Peyer's patch (tissue), 4 donors: ENCODE data around the gene XPR1.

ENCODE experiments used
- POLR2A ChIP-seq, 2 donors: fragments of 450-650 bp; IDR thresholded peaks; one replicate each; pipeline ENCODE4 v1.5.1; 2017; ENCODE audit warnings: antibody characterized with exemption in 2 of 2, mild to moderate bottlenecking in 2 of 2, moderate library complexity in 2 of 2
- TF ChIP-seq, protein P1 (sequence below), 6 experiments: fragments of 450-650 bp in 4 of 6; fragments of 200-600 bp in 2 of 6; sonication (generic) in 1 of 6; IDR thresholded peaks; one replicate each; pipeline ENCODE4 v1.5.1; 2017 to 2019; ENCODE audit warnings: antibody characterized with exemption in 6 of 6, mild to moderate bottlenecking in 3 of 6, moderate library complexity in 1 of 6

DNA sequence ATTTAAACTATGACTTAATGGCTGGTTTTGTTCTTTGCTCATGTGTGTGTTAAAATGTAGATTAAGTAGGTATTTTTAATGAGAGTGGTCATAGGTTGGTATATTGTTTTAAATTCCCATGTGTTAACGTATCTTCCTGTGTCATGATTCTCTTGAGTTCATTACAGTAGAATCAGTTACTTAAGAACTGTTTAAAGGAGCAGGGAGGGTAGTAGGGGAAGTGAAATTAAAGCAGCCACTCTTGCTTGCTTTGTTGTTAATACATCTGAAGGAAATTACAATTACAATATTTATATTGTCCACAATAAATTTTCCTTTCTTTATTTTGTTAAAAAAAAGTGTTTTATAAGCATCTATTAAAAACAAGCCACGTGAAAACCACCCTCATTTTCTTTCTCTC, 161.6 kb downstream of the XPR1 start:
- TF ChIP-seq, protein P1, sequence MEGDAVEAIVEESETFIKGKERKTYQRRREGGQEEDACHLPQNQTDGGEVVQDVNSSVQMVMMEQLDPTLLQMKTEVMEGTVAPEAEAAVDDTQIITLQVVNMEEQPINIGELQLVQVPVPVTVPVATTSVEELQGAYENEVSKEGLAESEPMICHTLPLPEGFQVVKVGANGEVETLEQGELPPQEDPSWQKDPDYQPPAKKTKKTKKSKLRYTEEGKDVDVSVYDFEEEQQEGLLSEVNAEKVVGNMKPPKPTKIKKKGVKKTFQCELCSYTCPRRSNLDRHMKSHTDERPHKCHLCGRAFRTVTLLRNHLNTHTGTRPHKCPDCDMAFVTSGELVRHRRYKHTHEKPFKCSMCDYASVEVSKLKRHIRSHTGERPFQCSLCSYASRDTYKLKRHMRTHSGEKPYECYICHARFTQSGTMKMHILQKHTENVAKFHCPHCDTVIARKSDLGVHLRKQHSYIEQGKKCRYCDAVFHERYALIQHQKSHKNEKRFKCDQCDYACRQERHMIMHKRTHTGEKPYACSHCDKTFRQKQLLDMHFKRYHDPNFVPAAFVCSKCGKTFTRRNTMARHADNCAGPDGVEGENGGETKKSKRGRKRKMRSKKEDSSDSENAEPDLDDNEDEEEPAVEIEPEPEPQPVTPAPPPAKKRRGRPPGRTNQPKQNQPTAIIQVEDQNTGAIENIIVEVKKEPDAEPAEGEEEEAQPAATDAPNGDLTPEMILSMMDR (IDR thresholded peaks at IDR 0.05) = no peak
- no peak for TF ChIP-seq POLR2A (IDR thresholded peaks at IDR 0.05)
